Measurements from ENCODE around the gene ATRAID.
A peak's percentile ranks its signal among the peaks of the same experiment; 100 is the strongest.

The ATRAID gene

GRCh38 chr2:27211943-27212625 lies at the start of gene ATRAID, which contains the start of gene SLC5A6:
Gene ATRAID, plus strand, starts transcription at chr2:27212041. Its CDS starts 328 bp downstream, at chr2:27212369.
Gene SLC5A6, minus strand, starts transcription at chr2:27212268. Its CDS starts 4,618 bp downstream, at chr2:27207650.
- Mint-ChIP-seq H3K4me1 (peaks cover 54% of the 10 kb centered on the region), H3K27me3 (ENCODE audit: low read depth, poor library complexity) (peaks cover 3% of the 10 kb centered on the region), H3K36me3 (ENCODE audit: low read depth) (peaks cover 33% of the 10 kb centered on the region), H3K4me3 (peak within 1 kb of the TSS; percentile 99), H3K9me3 (no peaks in the 10 kb centered on the region), H3K27ac (peak within 1 kb of the TSS; percentile 100)
- DNase-seq: peak; percentile 88
- TF ChIP-seq CTCF (IDR thresholded peaks at IDR 0.05): no peak

- H3K4me1 Mint-ChIP-seq: peaks cover 30% of the 10 kb centered on the region
- DNase-seq: no peak
- H3K4me3 Mint-ChIP-seq: no peak overlapping the region
- H3K27ac Mint-ChIP-seq: no peak overlapping the region
- H3K27me3 Mint-ChIP-seq (ENCODE audit: low read depth, poor library complexity): no peaks in the 10 kb centered on the region
- H3K9me3 Mint-ChIP-seq: no peaks in the 10 kb centered on the region
- no peaks in the 10 kb centered on the region for H3K36me3 Mint-ChIP-seq (ENCODE audit: low read depth)
- TF ChIP-seq CTCF (IDR thresholded peaks at IDR 0.05): no peak
These were observed 49.4 kb upstream of the ATRAID start for GRCh38 chr2:27162151-27163121.

GRCh38 chr2:27164960-27165763 lies 46.7 kb upstream of the ATRAID start:
- Mint-ChIP-seq H3K27me3 (ENCODE audit: low read depth, poor library complexity) (peaks cover 4% of the 10 kb centered on the region), H3K27ac (no peak overlapping the region), H3K9me3 (no peaks in the 10 kb centered on the region), H3K36me3 (ENCODE audit: low read depth) (no peaks in the 10 kb centered on the region), H3K4me3 (no peak overlapping the region), H3K4me1 (peaks cover 20% of the 10 kb centered on the region)
- no peak for DNase-seq
- no peak for TF ChIP-seq CTCF (IDR thresholded peaks at IDR 0.05)

- Mint-ChIP-seq H3K4me1 (peaks cover 22% of the 10 kb centered on the region), H3K27ac (no peak overlapping the region), H3K9me3 (no peaks in the 10 kb centered on the region), H3K4me3 (no peak overlapping the region), H3K36me3 (ENCODE audit: low read depth) (no peaks in the 10 kb centered on the region), H3K27me3 (ENCODE audit: low read depth, poor library complexity) (peaks cover 4% of the 10 kb centered on the region)
- TF ChIP-seq CTCF (IDR thresholded peaks at IDR 0.05): no peak
- no peak for DNase-seq
These were observed 41.1 kb upstream of the ATRAID start for GRCh38 chr2:27170581-27171337.

GRCh38 chr2:27171351-27171848 lies 40.4 kb upstream of the ATRAID start:
- Mint-ChIP-seq H3K9me3 (no peaks in the 10 kb centered on the region), H3K4me3 (no peak overlapping the region), H3K27me3 (ENCODE audit: low read depth, poor library complexity) (peaks cover 7% of the 10 kb centered on the region), H3K27ac (no peak overlapping the region), H3K36me3 (ENCODE audit: low read depth) (no peaks in the 10 kb centered on the region), H3K4me1 (peaks cover 21% of the 10 kb centered on the region)
- DNase-seq: no peak
- no peak for TF ChIP-seq CTCF (IDR thresholded peaks at IDR 0.05)

Data from nephron progenitor cell (in vitro differentiated cells).